Suprapubic skin (tissue), 4 donors: ENCODE data around the gene P4HB.

Experiments used
- CTCF ChIP-seq, 2 donors: fragments of 200-600 bp in 1 of 2; fragments of 450-650 bp in 1 of 2; sonication (generic) in 1 of 2; IDR thresholded peaks; one replicate each; pipeline ENCODE4 v1.5.1; 2016 to 2019; ENCODE audit warnings: antibody characterized with exemption in 2 of 2, mild to moderate bottlenecking in 1 of 2, moderate library complexity in 1 of 2
- POLR2A ChIP-seq, 2 donors: fragments of 450-650 bp; IDR thresholded peaks; one replicate each; pipeline ENCODE4 v1.6.1; 2017; ENCODE audit warnings: antibody characterized with exemption in 2 of 2, mild to moderate bottlenecking in 2 of 2, moderate library complexity in 2 of 2
- POLR2AphosphoS5 ChIP-seq, 3 donors: sonication (generic); formaldehyde crosslinking; IDR thresholded peaks; one replicate each; pipeline ENCODE4 v1.6.1; 2017; ENCODE audit warnings: antibody characterized with exemption in 3 of 3

- TF ChIP-seq POLR2A (IDR thresholded peaks at IDR 0.05): no peak
- TF ChIP-seq CTCF (IDR thresholded peaks at IDR 0.05): no peak
- TF ChIP-seq POLR2AphosphoS5 (IDR thresholded peaks at IDR 0.05): no peak
Measured at GRCh38 chr17:81807210-81807719, 53.1 kb downstream of the P4HB start.
